Fibroblast of the aortic adventitia (primary cell): ENCODE measurements around the gene SLC25A1. TPM values are rescaled to one million over a fixed set of nuclear protein-coding genes. Genes with fewer than 3 reads are reported as not detected.

ENCODE experiments used
- DNase-seq: peaks from one replicate; pipeline ENCODE4 v3.0.0-alpha.2; 2010; ENCODE audit warnings: low read depth
- H3K4me3 ChIP-seq: 2 replicates; pipeline ENCODE4 v1.5.1; 2011; ENCODE audit warnings: low read depth, mild to moderate bottlenecking, control low read depth, low read length, moderate library complexity
- total RNA-seq: library from RNA; depleted of rRNA; stranded (reverse); fragments of >200 nt; gene quantifications from 2 replicates; pipeline ENCODE4 v1.2.3, GENCODE V29; 2012; ENCODE audit warnings: low replicate concordance
- TF ChIP-seq, protein P1 (sequence below): IDR thresholded peaks from 2 replicates; pipeline ENCODE4 v1.5.1; 2011; ENCODE audit warnings: mild to moderate bottlenecking, low read length, control low read depth, inconsistent platforms; ENCODE audit not compliant: insufficient read depth

Gene SLC25A1
- total RNA-seq, 1 donor = 53.4 TPM

GRCh38 chr22:19132153-19132552 is 46.4 kb downstream of the SLC25A1 start:
- TF ChIP-seq, protein P1, sequence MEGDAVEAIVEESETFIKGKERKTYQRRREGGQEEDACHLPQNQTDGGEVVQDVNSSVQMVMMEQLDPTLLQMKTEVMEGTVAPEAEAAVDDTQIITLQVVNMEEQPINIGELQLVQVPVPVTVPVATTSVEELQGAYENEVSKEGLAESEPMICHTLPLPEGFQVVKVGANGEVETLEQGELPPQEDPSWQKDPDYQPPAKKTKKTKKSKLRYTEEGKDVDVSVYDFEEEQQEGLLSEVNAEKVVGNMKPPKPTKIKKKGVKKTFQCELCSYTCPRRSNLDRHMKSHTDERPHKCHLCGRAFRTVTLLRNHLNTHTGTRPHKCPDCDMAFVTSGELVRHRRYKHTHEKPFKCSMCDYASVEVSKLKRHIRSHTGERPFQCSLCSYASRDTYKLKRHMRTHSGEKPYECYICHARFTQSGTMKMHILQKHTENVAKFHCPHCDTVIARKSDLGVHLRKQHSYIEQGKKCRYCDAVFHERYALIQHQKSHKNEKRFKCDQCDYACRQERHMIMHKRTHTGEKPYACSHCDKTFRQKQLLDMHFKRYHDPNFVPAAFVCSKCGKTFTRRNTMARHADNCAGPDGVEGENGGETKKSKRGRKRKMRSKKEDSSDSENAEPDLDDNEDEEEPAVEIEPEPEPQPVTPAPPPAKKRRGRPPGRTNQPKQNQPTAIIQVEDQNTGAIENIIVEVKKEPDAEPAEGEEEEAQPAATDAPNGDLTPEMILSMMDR = no peak
- H3K4me3 ChIP-seq = no peak overlapping the region
- no peak for DNase-seq

- no peak for DNase-seq
- TF ChIP-seq, protein P1 = no peak
- H3K4me3 ChIP-seq = no peak overlapping the region
These were observed 46.9 kb downstream of the SLC25A1 start for GRCh38 chr22:19131685-19132015.

GRCh38 chr22:19130959-19131684 is 47.4 kb downstream of the SLC25A1 start, which contains the start of gene TSSK2:
Gene TSSK2 (plus strand): TSS chr22:19131308. CDS start chr22:19131400, 92 bp downstream.
- no peak for DNase-seq
- TF ChIP-seq, protein P1 = no peak
- no peak within 1 kb of the TSS for H3K4me3 ChIP-seq

DNA sequence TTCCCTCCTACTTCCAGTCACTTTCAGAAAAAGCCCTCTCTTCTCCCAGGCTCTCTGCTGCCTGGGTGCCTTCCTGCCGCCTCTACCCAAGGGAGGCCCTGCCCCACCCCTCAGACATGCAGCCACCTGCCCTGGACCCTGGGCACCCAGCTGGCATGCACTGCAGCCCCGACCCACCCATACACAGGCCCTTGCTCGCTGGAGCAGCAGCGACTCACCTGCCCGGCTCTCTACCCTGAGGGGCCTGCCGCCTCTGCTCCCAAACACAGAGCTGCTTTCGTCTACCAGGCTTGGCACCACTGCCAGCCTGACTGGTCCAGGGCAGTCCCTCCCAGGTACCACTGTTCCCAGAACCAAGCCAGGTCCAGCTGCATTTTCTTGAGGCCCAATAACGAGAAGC is 48.7 kb downstream of the SLC25A1 start:
- TF ChIP-seq, protein P1 = no peak
- no peak for DNase-seq
- no peak overlapping the region for H3K4me3 ChIP-seq

- no peak for DNase-seq
- TF ChIP-seq, protein P1 = no peak
- H3K4me3 ChIP-seq = no peak overlapping the region
These were observed 49.4 kb downstream of the SLC25A1 start for GRCh38 chr22:19128946-19129727.

- no peak for DNase-seq
- TF ChIP-seq, protein P1 = no peak
- no peak overlapping the region for H3K4me3 ChIP-seq
These were observed 50.5 kb downstream of the SLC25A1 start for GRCh38 chr22:19128009-19128401.
